IPS-NIHi11 (cell line): ENCODE measurements around the gene PPM1L.
A peak's percentile ranks its signal among the peaks of the same experiment; 100 is the strongest.
"Not testable (repeated sequence)": the region's sequence is repeated elsewhere in the genome, so short reads cannot be mapped to it uniquely, and the experiment has no call there.

Experiments used
- DNase-seq: peaks from one replicate; pipeline ENCODE4 v3.0.0; 2012; ENCODE audit warnings: mixed read lengths, low spot score

The PPM1L gene

GRCh38 chr3:160755776-160756304, at the start of gene PPM1L:
TSS of gene PPM1L (plus strand) at chr3:160756231.
- DNase-seq = peak; percentile 52

- peak; percentile 35 for DNase-seq
Measured at GRCh38 chr3:160707187-160707794, 48.7 kb upstream of the PPM1L start.

- no peak for DNase-seq
Measured at GRCh38 chr3:160709477-160710182, 46.4 kb upstream of the PPM1L start.

- DNase-seq = not testable (repeated sequence)
Measured at GRCh38 chr3:160713144-160713543, 42.9 kb upstream of the PPM1L start.

- DNase-seq = no peak
Measured at GRCh38 chr3:160719710-160720109, 36.3 kb upstream of the PPM1L start.

- peak; percentile 49 for DNase-seq
Measured at GRCh38 chr3:160720123-160720746, 35.8 kb upstream of the PPM1L start.

GRCh38 chr3:160722331-160722730, 33.7 kb upstream of the PPM1L start:
- DNase-seq = no peak

GRCh38 chr3:160725338-160725737, 30.7 kb upstream of the PPM1L start:
- DNase-seq = no peak

- DNase-seq = no peak
Measured at GRCh38 chr3:160735826-160736225, 20.2 kb upstream of the PPM1L start.

- DNase-seq = no peak
Measured at GRCh38 chr3:160738048-160738447, 18.0 kb upstream of the PPM1L start.

GRCh38 chr3:160739079-160739478, 17.0 kb upstream of the PPM1L start:
- no peak for DNase-seq

- DNase-seq = no peak
Measured at GRCh38 chr3:160746976-160747375, 9.1 kb upstream of the PPM1L start.

- no peak for DNase-seq
Measured at GRCh38 chr3:160747422-160747821, 8.6 kb upstream of the PPM1L start.

GRCh38 chr3:160748231-160748630, 7.8 kb upstream of the PPM1L start:
- DNase-seq = no peak

GRCh38 chr3:160748787-160749186, 7.2 kb upstream of the PPM1L start:
- DNase-seq = no peak

GRCh38 chr3:160753953-160754352, 2.1 kb upstream of the PPM1L start:
- DNase-seq = no peak

- DNase-seq = peak; percentile 38
Measured at GRCh38 chr3:160754371-160754854, 1.6 kb upstream of the PPM1L start.

GRCh38 chr3:160754855-160755747, 930 bp upstream of the PPM1L start:
- peak; percentile 86 for DNase-seq

- no peak for DNase-seq
Measured at GRCh38 chr3:160757233-160758106, 1.4 kb downstream of the PPM1L start.

GRCh38 chr3:160758929-160759577, 3.0 kb downstream of the PPM1L start:
- no peak for DNase-seq
